DND-41 (cell line): Measurements from ENCODE around the gene BEX4.
A peak's percentile ranks its signal among the peaks of the same experiment; 100 is the strongest.

Experiments
- ATAC-seq: fragments of 200-7000 bp; cut with Tn5 transposase; 3 replicates; pipeline ENCODE4 v1.9.1; 2021; ENCODE audit warnings: low read depth; ENCODE audit not compliant: insufficient read depth
- DNase-seq: peaks from one replicate; pipeline ENCODE4 v3.0.0-alpha.2; 2020
- H2AFZ ChIP-seq: 2 replicates; pipeline ENCODE4 v1.6.0; 2012; ENCODE audit warnings: low read depth, low read length
- H3K27ac ChIP-seq: 2 replicates; pipeline ENCODE4 v1.5.1; 2012; ENCODE audit warnings: low read length, inconsistent platforms
- H3K27me3 ChIP-seq: fragments of 200-600 bp; sonication (generic); 2 replicates; pipeline ENCODE4 v1.6.0; 2012; ENCODE audit warnings: low read length, mild to moderate bottlenecking, inconsistent platforms; ENCODE audit not compliant: insufficient read depth, poor library complexity
- H3K36me3 ChIP-seq: 2 replicates; pipeline ENCODE4 v1.5.1; 2012; ENCODE audit warnings: low read length, inconsistent platforms; ENCODE audit not compliant: insufficient read depth
- H3K4me1 ChIP-seq: 2 replicates; pipeline ENCODE4 v1.5.1; 2012; ENCODE audit warnings: mild to moderate bottlenecking, low read length; ENCODE audit not compliant: insufficient read depth
- H3K4me2 ChIP-seq: 2 replicates; pipeline ENCODE4 v1.6.0; 2012; ENCODE audit warnings: mild to moderate bottlenecking, moderate library complexity, low read length, inconsistent platforms; ENCODE audit not compliant: insufficient read depth
- H3K4me3 ChIP-seq, 2 experiments: fragments of 200-600 bp in 1 of 2; shearing (Covaris generic) in 1 of 2; 2 replicates each; pipeline ENCODE4 v1.5.1; 2012 to 2016; ENCODE audit warnings: inconsistent platforms in 2 of 2, low read length in 2 of 2, mild to moderate bottlenecking in 2 of 2, low read depth in 1 of 2, moderate library complexity in 1 of 2
- H3K79me2 ChIP-seq: 2 replicates; pipeline ENCODE4 v1.6.0; 2012; ENCODE audit warnings: low read length, inconsistent platforms; ENCODE audit not compliant: insufficient read depth
- H3K9ac ChIP-seq: 2 replicates; pipeline ENCODE4 v1.6.0; 2012; ENCODE audit warnings: low read depth, mild to moderate bottlenecking, inconsistent platforms, low read length, moderate library complexity
- H3K9me3 ChIP-seq: 2 replicates; pipeline ENCODE4 v1.5.1; 2012; ENCODE audit warnings: low read length, moderate library complexity, mild to moderate bottlenecking, inconsistent platforms; ENCODE audit not compliant: insufficient read depth, severe bottlenecking
- H4K20me1 ChIP-seq: 2 replicates; pipeline ENCODE4 v1.6.0; 2012; ENCODE audit warnings: low read length; ENCODE audit not compliant: insufficient read depth
- CTCF ChIP-seq: IDR thresholded peaks from 2 replicates; pipeline ENCODE4 v1.5.1; 2012; ENCODE audit warnings: borderline replicate concordance, low read length, moderate library complexity, mild to moderate bottlenecking; ENCODE audit not compliant: poor library complexity, severe bottlenecking; ENCODE audit errors: extremely low read depth
- EZH2 ChIP-seq: IDR thresholded peaks from 3 replicates; pipeline ENCODE4 v1.6.1; 2012; ENCODE audit warnings: borderline replicate concordance, low read depth, mild to moderate bottlenecking, moderate library complexity, low read length, inconsistent platforms; ENCODE audit not compliant: severe bottlenecking

Gene BEX4

GRCh38 chrX:103210056-103210455 is 4.9 kb upstream of the BEX4 start:
- Histone ChIP-seq H3K4me2 (no peak overlapping the region), H3K9me3 (no peaks in the 10 kb centered on the region), H3K36me3 (no peaks in the 10 kb centered on the region), H4K20me1 (no peaks in the 10 kb centered on the region), H2AFZ (no peak overlapping the region), H3K9ac (no peak overlapping the region), H3K27ac (no peak overlapping the region), H3K27me3 (no peaks in the 10 kb centered on the region), H3K4me3 (no peak overlapping the region), H3K79me2 (no peaks in the 10 kb centered on the region), H3K4me1 (peaks cover 5% of the 10 kb centered on the region)
- TF ChIP-seq CTCF (no peak), EZH2 (no peak)
- no peak for DNase-seq
- ATAC-seq, result no peak

- no peaks in the 10 kb centered on the region for H3K9me3 ChIP-seq
- ATAC-seq (peak; percentile 48), DNase-seq (peak; percentile 55)
- no peak overlapping the region for H3K4me3 ChIP-seq
- peaks cover 12% of the 10 kb centered on the region for H3K4me1 ChIP-seq
- H3K36me3 ChIP-seq, result peaks cover 2% of the 10 kb centered on the region
- H3K9ac ChIP-seq, result no peak overlapping the region
- 0 out of 2 replicates have a peak, but pooled peaks cover under 1% of the 10 kb centered on the region for H3K79me2 ChIP-seq
- TF ChIP-seq EZH2 (no peak), CTCF (peak; percentile 66)
- no peak overlapping the region for H3K27ac ChIP-seq
- no peak overlapping the region for H2AFZ ChIP-seq
- H4K20me1 ChIP-seq, result no peaks in the 10 kb centered on the region
- no peak overlapping the region for H3K4me2 ChIP-seq
- H3K27me3 ChIP-seq, result no peaks in the 10 kb centered on the region
Observed at GRCh38 chrX:103211012-103211715, 3.7 kb upstream of the BEX4 start.

- Histone ChIP-seq H3K4me1 (peaks cover 14% of the 10 kb centered on the region), H3K36me3 (peaks cover 4% of the 10 kb centered on the region), H3K4me3 (no peak overlapping the region), H3K4me2 (no peak overlapping the region), H3K27ac (no peak overlapping the region), H3K9me3 (no peaks in the 10 kb centered on the region), H3K9ac (no peak overlapping the region), H4K20me1 (no peaks in the 10 kb centered on the region), H3K79me2 (0 out of 2 replicates have a peak, but pooled peaks cover 2% of the 10 kb centered on the region), H3K27me3 (no peaks in the 10 kb centered on the region), H2AFZ (no peak overlapping the region)
- TF ChIP-seq EZH2 (no peak), CTCF (no peak)
- ATAC-seq (no peak), DNase-seq (no peak)
Observed at GRCh38 chrX:103212749-103213457, 2.0 kb upstream of the BEX4 start.
